HepG2 (cell line): Measurements from ENCODE around the gene RGMA. TPM values are rescaled to one million over a fixed set of nuclear protein-coding genes. Genes with fewer than 3 reads are reported as not detected.

Experiments
- ATAC-seq: fragments of 200-7000 bp; cut with Tn5 transposase; 3 replicates; pipeline ENCODE4 v1.9.1; 2020; ENCODE audit warnings: mild to moderate bottlenecking, moderate library complexity
- BruUV-seq: library from RNA; stranded (reverse); fragments of 400-500 nt; replicated peaks from 2 replicates; lab custom pipeline; 2021; lab: Mats Ljungman, UMichigan
- CTCF ChIA-PET: fragments of 300-600 bp; formaldehyde crosslinking; extraction: SDS; loops from one replicate; lab custom pipeline; 2021; ENCODE audit warnings: low total read pairs, inconsistent platforms, low intra/inter-chr PET ratio; lab: Yijun Ruan, JAX
- POLR2A ChIA-PET: fragments of 350-600 bp; sonication (Branson Sonifier 250); formaldehyde crosslinking; loops from one replicate; lab custom pipeline; 2020; ENCODE audit warnings: antibody characterized with exemption, inconsistent platforms; lab: Yijun Ruan, JAX
- DNase-seq: peaks from one replicate; pipeline ENCODE4 v3.0.0-alpha.2; 2015; ENCODE audit warnings: low spot score
- FAIRE-seq: peaks from 3 replicates; lab custom pipeline; 2011; peaks lifted over from hg19 to GRCh38; lab: Jason Lieb, UNC
- H2AFZ ChIP-seq: one replicate; pipeline ENCODE4 v1.6.1; 2011; ENCODE audit warnings: low read length, inconsistent platforms
- H3K27ac ChIP-seq: fragments of 300-600 bp; 3 replicates; pipeline ENCODE4 v1.8.0; 2011; ENCODE audit warnings: mixed run types, mild to moderate bottlenecking, mixed read lengths, low read length, inconsistent platforms; ENCODE audit not compliant: insufficient read depth; ENCODE audit errors: extremely low read length
- H3K27me3 ChIP-seq, 2 experiments: fragments of 200-600 bp in 1 of 2; 2 replicates in 1 of 2; 3 replicates in 1 of 2; pipeline versions ENCODE4 v1.6.0 to v1.8.0; 2011; ENCODE audit warnings: low read length in 2 of 2, mild to moderate bottlenecking in 2 of 2, moderate library complexity in 2 of 2, inconsistent platforms in 1 of 2; ENCODE audit not compliant: insufficient read depth in 2 of 2, control insufficient read depth in 1 of 2
- H3K36me3 ChIP-seq, 2 experiments: fragments of 200-600 bp in 1 of 2; replicated peaks in 1 of 2; 2 replicates in 1 of 2; 3 replicates in 1 of 2; pipeline versions ENCODE4 v1.5.1 to v1.8.0; 2011; ENCODE audit warnings: low read length in 2 of 2, inconsistent platforms in 1 of 2; ENCODE audit not compliant: insufficient read depth in 2 of 2, control insufficient read depth in 1 of 2
- H3K4me1 ChIP-seq: 2 replicates; pipeline ENCODE4 v1.5.1; 2012; ENCODE audit warnings: low read length, inconsistent platforms; ENCODE audit not compliant: insufficient read depth
- H3K4me2 ChIP-seq: 2 replicates; pipeline ENCODE4 v1.6.0; 2011; ENCODE audit warnings: low read depth, low read length, inconsistent platforms
- H3K4me3 ChIP-seq, 3 experiments: fragments of 200-600 bp in 1 of 3; sonication (generic), shearing (Covaris generic) in 1 of 3; replicated peaks in 1 of 3; 2 replicates each; pipeline ENCODE4 v1.5.1; 2011 to 2016; ENCODE audit warnings: low read length in 3 of 3, inconsistent platforms in 2 of 3, low read depth in 2 of 3, mild to moderate bottlenecking in 2 of 3, control low read depth in 1 of 3, mixed read lengths in 1 of 3; ENCODE audit not compliant: insufficient read depth in 1 of 3
- H3K79me2 ChIP-seq: one replicate; pipeline ENCODE4 v1.6.1; 2011; ENCODE audit warnings: low read length, inconsistent platforms; ENCODE audit not compliant: insufficient read depth
- H3K9ac ChIP-seq: 2 replicates; pipeline ENCODE4 v1.6.0; 2011; ENCODE audit warnings: mild to moderate bottlenecking, low read depth, low read length, inconsistent platforms; ENCODE audit not compliant: insufficient read depth
- H3K9me3 ChIP-seq: 2 replicates; pipeline ENCODE4 v1.5.1; 2012; ENCODE audit warnings: mild to moderate bottlenecking, low read length
- H4K20me1 ChIP-seq: 2 replicates; pipeline ENCODE4 v1.6.0; 2011; ENCODE audit warnings: inconsistent platforms, mild to moderate bottlenecking, low read length, moderate library complexity; ENCODE audit not compliant: insufficient read depth
- CHCHD3 ChIP-seq: sonication (generic); formaldehyde crosslinking; IDR thresholded peaks from 2 replicates; pipeline ENCODE4 v1.8.0; 2022; ENCODE audit warnings: mild to moderate bottlenecking, missing genetic modification reagents, moderate library complexity
- HMG20A ChIP-seq: IDR thresholded peaks from 2 replicates; pipeline ENCODE4 v1.6.1; 2016; ENCODE audit warnings: borderline replicate concordance
- KDM1A ChIP-seq: IDR thresholded peaks from 2 replicates; pipeline ENCODE4 v1.6.1; 2016; ENCODE audit warnings: missing compliant biosample characterization
- MED13 ChIP-seq: sonication (generic); formaldehyde crosslinking; IDR thresholded peaks from 2 replicates; pipeline ENCODE4 v1.5.0; 2020; ENCODE audit warnings: missing genetic modification reagents
- PRMT3 ChIP-seq: sonication (generic); formaldehyde crosslinking; IDR thresholded peaks from 2 replicates; pipeline ENCODE4 v1.8.1; 2022; ENCODE audit warnings: low read depth, mild to moderate bottlenecking, moderate library complexity, missing genetic modification reagents, borderline replicate concordance
- ZNF329 ChIP-seq: sonication (generic); formaldehyde crosslinking; IDR thresholded peaks from 2 replicates; pipeline ENCODE4 v1.9.0; 2021; ENCODE audit warnings: low read depth, mild to moderate bottlenecking, missing genetic modification reagents
- ZNF766 ChIP-seq: sonication (generic); formaldehyde crosslinking; IDR thresholded peaks from 2 replicates; pipeline ENCODE4 v1.5.0; 2020; ENCODE audit warnings: missing genetic modification reagents, borderline replicate concordance
- WGBS: methylation state at CpG from one replicate; pipeline ENCODE4 v1.1.6; 2017; ENCODE audit warnings: low lambda C conversion rate; 5-methylcytosine and 5-hydroxymethylcytosine counted together
- in situ Hi-C: cut with HindIII; loops from 2 replicates; pipeline ENCODE4 v1.10.0; 2017; ENCODE audit warnings: low pct_unique_long_range_greater_than_20kb; ENCODE audit not compliant: extremely low pct_ligation_motif_present
- intact Hi-C: fragments of 100-400 bp; cut with micrococcal nuclease; formaldehyde crosslinking; loops from one replicate; pipeline ENCODE4 v1.10.0; 2022; ENCODE audit not compliant: unreplicated experiment
- polyA plus RNA-seq, 8 experiments: library from polyadenylated mRNA; depleted of rRNA in 3 of 8; stranded (reverse) in 7 of 8; unstranded in 1 of 8; fragments of >200 nt; fragmentation: Illumina TruSeq in 4 of 8; extraction: Trizol in 4 of 8; gene quantifications; 2 replicates each; pipeline versions ENCODE4 v1.2.1 to v1.2.3, GENCODE V29; 2011 to 2016; ENCODE audit warnings: low read depth in 4 of 8, missing spikeins in 1 of 8, mixed read lengths in 1 of 8; ENCODE audit not compliant: insufficient read depth in 1 of 8
- total RNA-seq, 5 experiments: library from RNA; depleted of rRNA; stranded (reverse); fragments of >200 nt; fragmentation: Illumina TruSeq; extraction: Trizol; gene quantifications; 2 replicates each; pipeline ENCODE4 v1.2.3, GENCODE V29; 2016; ENCODE audit warnings: low read depth in 1 of 5
- TF ChIP-seq, protein P1 (sequence below): sonication (generic); formaldehyde crosslinking; IDR thresholded peaks from 2 replicates; pipeline ENCODE4 v1.5.1; 2020; ENCODE audit warnings: mild to moderate bottlenecking, missing genetic modification reagents, moderate library complexity
- TF ChIP-seq, protein P2 (sequence below): sonication (generic); formaldehyde crosslinking; conservative IDR thresholded peaks from 2 replicates; pipeline ENCODE4 v1.8.0; 2022; ENCODE audit warnings: missing genetic modification reagents
- TF ChIP-seq, protein P3 (sequence below): sonication (generic); formaldehyde crosslinking; conservative IDR thresholded peaks from 2 replicates; pipeline ENCODE4 v1.8.1; 2023; ENCODE audit warnings: missing genetic modification reagents

Gene RGMA
- total and polyA plus RNA-seq, 2 of the 13 experiments (the other 11 are each of a cell fraction or from before 2014, with no cell fraction given), result not detected

DNA sequence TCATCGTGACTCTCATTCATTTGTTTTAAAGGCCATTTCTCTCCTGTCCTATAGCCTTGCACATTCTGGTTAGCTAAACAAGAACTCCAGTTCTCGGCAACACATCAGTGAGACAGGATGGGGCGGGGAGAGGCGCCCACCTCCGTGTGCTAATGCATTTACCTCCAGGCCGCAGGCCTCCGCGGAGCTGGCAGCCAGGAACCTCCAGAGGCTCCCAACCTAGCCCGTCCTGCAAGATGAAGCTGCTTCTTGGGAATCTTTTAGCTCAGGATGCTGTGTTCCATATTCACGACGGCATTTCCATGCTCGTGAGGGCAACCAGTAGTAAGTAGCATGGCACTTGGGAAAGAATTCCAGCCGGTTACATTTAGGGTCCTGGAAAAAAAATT is 47.9 kb downstream of the RGMA start:
- no peak for TF ChIP-seq PRMT3 (CRISPR knock-in tag)
- no peak for TF ChIP-seq CHCHD3 (CRISPR knock-in tag)
- no peak for TF ChIP-seq ZNF766 (CRISPR knock-in tag)
- TF ChIP-seq ZNF329, result no peak
- TF ChIP-seq, protein P1, sequence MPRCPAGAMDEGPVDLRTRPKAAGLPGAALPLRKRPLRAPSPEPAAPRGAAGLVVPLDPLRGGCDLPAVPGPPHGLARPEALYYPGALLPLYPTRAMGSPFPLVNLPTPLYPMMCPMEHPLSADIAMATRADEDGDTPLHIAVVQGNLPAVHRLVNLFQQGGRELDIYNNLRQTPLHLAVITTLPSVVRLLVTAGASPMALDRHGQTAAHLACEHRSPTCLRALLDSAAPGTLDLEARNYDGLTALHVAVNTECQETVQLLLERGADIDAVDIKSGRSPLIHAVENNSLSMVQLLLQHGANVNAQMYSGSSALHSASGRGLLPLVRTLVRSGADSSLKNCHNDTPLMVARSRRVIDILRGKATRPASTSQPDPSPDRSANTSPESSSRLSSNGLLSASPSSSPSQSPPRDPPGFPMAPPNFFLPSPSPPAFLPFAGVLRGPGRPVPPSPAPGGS (CRISPR knock-in tag), result no peak
- TF ChIP-seq, protein P2, sequence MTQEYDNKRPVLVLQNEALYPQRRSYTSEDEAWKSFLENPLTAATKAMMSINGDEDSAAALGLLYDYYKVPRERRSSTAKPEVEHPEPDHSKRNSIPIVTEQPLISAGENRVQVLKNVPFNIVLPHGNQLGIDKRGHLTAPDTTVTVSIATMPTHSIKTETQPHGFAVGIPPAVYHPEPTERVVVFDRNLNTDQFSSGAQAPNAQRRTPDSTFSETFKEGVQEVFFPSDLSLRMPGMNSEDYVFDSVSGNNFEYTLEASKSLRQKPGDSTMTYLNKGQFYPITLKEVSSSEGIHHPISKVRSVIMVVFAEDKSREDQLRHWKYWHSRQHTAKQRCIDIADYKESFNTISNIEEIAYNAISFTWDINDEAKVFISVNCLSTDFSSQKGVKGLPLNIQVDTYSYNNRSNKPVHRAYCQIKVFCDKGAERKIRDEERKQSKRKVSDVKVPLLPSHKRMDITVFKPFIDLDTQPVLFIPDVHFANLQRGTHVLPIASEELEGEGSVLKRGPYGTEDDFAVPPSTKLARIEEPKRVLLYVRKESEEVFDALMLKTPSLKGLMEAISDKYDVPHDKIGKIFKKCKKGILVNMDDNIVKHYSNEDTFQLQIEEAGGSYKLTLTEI, result no peak
- no peak for TF ChIP-seq KDM1A (CRISPR knock-in tag)
- TF ChIP-seq, protein P3, sequence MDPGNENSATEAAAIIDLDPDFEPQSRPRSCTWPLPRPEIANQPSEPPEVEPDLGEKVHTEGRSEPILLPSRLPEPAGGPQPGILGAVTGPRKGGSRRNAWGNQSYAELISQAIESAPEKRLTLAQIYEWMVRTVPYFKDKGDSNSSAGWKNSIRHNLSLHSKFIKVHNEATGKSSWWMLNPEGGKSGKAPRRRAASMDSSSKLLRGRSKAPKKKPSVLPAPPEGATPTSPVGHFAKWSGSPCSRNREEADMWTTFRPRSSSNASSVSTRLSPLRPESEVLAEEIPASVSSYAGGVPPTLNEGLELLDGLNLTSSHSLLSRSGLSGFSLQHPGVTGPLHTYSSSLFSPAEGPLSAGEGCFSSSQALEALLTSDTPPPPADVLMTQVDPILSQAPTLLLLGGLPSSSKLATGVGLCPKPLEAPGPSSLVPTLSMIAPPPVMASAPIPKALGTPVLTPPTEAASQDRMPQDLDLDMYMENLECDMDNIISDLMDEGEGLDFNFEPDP (CRISPR knock-in tag), result no peak
- no peak for TF ChIP-seq HMG20A (CRISPR knock-in tag)
- TF ChIP-seq MED13 (CRISPR knock-in tag), result no peak
- Histone ChIP-seq H2AFZ (no peak overlapping the region), H4K20me1 (no peaks in the 10 kb centered on the region), H3K36me3 (no peaks in the 10 kb centered on the region), H3K79me2 (no peaks in the 10 kb centered on the region), H3K4me1 (0 out of 2 replicates have a peak, but pooled peaks cover 1% of the 10 kb centered on the region), H3K4me2 (no peak overlapping the region), H3K27ac (no peak overlapping the region), H3K9ac (no peak overlapping the region), H3K27me3 (peaks cover 0 to 1% of the 10 kb centered on the region in 2 experiments; a peak in 1 of 5 replicates), H3K4me3 (no peak overlapping the region), H3K9me3 (peaks cover 2% of the 10 kb centered on the region; the same call in 1 of the 2 replicates)
- no peak for DNase-seq
- ChIA-PET POLR2A (no interaction called here), CTCF (no interaction called here)
- ATAC-seq, result no peak
- in situ Hi-C loops (no loop called here), intact Hi-C loops (no loop called here)
- no peak for FAIRE-seq
- BruUV-seq, result no TSS peak
- WGBS, result 93% methylated on average over 13 of the region's 13 CpGs
